GM18520 (cell line): ENCODE results near the gene SRPRB.

Source experiments
- ATAC-seq: cut with Tn5 transposase; IDR thresholded peaks from one replicate; pipeline ENCODE4 v1.9.1; 2021; ENCODE audit not compliant: unreplicated experiment

The SRPRB gene, protein sequence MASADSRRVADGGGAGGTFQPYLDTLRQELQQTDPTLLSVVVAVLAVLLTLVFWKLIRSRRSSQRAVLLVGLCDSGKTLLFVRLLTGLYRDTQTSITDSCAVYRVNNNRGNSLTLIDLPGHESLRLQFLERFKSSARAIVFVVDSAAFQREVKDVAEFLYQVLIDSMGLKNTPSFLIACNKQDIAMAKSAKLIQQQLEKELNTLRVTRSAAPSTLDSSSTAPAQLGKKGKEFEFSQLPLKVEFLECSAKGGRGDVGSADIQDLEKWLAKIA

DNA sequence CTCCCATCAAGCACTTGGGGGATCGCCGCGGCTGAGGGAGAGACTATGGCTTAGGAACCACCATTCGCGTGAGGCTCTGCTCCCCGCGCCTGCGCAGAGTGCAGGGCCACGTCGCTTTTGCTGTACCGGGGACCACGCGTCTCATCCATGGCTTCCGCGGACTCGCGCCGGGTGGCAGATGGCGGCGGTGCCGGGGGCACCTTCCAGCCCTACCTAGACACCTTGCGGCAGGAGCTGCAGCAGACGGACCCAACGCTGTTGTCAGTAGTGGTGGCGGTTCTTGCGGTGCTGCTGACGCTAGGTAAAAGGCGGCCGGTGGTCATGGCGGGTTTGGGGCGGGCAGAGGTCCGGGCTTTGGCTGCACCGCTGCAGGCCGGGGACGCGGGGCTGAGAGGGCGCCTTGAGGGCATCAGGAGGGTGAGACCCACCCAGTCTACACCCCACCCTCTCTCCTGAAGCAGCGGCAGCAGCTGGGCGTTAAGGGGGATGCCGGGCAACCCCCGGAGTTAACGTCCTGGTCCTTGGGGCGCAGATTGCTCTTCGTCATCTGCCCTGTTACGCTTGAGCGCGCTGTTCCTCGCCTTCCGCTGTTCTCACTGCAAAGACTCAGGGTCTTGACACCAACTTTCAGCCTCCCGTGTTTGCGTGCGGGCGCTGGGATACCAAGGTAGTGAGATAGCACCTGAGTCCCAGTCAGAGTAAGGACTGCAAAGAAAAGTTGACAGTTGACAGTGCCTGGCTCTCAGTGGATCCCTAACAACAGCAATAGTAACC, at the start of gene SRPRB:
SRPRB (plus strand) TSS at position 114 of the 774 bp plus-strand sequence; CDS start at position 148, 34 bp downstream.
- ATAC-seq: peak; percentile 97

DNA sequence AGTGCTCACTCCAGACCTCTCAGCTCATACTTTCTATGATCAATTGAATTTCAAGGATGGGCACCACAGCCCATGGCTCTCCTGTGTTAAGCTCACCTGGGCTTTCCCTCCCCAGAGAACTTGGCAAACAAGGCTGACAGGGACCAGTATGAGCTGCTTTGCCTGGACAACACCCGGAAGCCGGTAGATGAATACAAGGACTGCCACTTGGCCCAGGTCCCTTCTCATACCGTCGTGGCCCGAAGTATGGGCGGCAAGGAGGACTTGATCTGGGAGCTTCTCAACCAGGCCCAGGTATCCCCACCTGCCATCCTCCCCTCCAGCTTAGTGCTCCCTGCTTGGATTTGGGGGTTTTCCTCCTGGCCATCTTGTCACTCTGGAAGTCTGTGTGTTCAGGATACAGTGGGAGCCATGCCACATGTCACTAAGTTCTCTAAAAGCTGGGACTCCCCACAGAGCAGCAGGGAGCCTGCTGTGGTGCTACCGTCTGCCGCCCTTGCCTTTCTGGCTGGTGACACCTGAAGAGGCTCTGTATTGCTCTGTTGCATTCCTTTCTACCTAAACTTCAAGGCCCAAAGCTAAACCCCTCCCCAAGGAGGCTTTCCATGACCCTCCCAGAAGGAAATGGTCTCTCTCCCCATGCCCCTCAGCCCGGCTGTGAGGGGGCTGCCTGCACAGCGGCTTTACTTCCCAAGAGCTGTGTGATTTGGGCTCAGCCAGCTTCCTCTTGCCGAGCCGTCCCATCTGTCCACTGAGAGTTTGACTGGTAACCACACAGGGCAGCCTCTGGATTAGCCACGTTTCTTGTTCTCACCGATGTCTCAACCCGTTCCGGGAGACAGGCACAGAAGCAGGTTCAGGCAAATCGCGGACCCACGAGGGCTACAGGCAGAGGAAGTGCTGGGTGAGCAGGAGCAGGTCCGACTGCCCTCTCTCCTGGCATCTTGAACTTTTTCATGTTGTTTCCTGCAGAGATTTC, 48.6 kb upstream of the SRPRB start:
- ATAC-seq: no peak

DNA sequence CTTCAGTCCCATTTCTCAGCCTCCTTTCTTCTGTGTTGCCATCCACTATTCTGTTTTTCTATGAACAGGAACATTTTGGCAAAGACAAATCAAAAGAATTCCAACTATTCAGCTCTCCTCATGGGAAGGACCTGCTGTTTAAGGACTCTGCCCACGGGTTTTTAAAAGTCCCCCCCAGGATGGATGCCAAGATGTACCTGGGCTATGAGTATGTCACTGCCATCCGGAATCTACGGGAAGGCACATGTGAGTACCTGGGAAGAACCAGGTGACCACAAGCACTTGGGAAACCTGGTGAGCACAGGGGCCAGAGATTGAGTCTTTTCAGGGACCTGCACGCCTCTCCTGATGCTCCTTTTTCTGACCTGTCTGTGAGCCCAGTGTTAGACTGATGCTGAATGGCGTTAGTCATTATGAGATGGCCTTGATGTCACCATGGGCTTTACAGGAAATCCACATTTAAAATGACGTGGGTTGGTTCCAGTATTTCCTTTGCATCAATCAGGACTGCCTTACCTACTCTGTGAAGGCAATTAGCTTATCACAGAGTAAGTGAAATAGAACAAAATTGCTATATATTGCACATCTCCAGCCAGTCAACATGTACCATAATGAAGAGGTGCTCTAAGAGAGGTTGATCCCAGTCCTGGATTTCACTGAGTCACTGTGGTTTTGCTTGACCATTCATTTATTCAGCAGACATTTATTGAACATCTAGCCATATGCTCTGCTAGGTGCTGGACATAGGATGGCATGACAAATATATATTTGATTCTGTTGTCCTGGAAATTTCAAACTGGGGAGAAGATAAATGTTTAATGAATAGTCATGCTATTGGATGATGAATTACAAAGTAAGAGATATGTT, 47.7 kb upstream of the SRPRB start:
- ATAC-seq: no peak

DNA sequence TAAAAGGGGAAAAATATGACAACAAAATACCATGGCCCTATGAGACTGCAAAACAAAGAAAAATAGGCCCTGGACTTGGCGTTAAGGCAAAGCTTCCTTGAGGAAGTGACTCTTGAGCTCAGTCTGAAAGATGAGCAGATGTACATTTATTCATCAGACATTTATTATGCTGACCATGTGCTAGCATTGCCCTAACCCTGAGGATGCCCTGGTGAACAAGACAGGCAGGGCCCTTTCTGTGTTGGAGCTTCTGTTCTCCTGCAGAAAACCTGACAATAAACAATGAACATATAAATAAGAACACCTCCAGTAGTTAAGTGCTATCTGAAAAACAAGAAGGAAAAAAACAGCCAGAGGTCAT, 47.1 kb upstream of the SRPRB start:
- ATAC-seq: no peak

DNA sequence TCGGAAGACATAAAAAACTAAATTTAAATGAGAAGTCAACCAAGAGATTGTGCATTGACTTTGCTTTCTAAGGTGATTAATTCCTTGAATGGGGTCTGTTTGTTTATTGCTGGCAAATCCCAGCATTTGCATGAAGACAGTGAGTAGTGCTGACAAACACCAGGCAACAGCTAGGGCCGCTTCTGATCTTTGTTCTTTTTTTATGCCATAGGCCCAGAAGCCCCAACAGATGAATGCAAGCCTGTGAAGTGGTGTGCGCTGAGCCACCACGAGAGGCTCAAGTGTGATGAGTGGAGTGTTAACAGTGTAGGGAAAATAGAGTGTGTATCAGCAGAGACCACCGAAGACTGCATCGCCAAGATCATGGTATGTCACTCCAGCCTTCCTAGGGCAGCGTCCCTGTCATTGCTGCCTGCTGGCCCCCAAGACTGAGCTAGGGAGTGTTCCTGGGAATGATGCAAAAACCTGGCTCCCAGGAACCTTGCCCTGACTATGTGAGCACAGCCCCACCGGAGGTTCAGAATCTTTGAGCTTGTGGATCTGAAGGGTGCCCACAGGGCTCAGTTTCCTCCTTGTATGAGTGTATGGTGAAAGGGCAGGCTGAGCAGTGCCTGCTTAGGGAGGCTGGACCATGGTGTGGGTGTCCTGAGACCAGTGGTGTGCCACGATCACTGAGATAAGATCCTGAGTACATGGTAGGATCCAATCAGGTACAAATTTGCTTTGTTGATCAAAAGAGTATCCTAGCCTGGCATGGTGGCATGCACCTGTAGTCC, 46.5 kb upstream of the SRPRB start:
- no peak for ATAC-seq

DNA sequence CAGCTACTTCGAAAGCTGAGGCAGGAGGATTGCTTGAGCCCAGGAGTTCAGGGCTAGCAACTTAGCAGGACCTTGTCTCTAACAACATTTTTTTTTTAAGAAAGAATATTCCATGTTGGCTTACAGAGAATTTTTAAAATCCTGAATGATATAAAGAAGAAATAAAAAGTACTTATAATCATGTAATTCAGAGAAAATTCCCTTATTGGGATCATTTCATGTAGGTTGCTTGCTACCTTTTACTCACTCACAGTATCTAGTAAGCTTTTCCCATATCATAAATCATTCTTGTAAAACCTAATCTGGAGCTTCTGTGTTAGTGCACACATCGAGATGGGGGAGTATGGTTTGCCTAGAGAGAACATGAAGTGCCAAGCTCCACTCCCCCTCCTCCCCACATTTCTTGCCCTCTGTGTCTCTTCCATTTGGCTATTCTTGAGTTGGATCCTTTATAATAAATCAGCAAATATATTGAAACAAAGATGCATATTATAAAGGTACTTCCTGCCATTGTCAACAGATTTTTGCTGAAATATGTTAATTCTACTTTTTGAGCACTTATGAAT, 45.8 kb upstream of the SRPRB start:
- ATAC-seq: no peak

DNA sequence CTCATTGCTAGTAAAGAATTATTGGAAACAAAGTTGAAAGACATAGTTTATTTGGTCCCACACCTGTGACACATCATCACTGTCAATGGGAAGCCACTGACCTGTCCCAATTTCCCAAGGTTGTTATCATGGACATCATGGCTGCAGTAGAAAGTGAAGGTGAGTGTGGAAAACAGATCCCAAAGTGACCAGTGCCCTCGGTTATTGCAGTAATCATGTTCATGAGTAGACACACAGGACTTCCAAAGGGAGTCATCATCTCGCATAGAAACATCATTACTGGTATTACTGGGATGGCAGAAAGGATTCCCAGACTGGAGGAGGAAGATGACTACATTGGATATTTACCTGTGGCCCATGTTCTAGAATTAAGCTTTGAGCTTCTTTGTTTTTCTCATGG, 44.7 kb upstream of the SRPRB start:
- ATAC-seq: no peak

DNA sequence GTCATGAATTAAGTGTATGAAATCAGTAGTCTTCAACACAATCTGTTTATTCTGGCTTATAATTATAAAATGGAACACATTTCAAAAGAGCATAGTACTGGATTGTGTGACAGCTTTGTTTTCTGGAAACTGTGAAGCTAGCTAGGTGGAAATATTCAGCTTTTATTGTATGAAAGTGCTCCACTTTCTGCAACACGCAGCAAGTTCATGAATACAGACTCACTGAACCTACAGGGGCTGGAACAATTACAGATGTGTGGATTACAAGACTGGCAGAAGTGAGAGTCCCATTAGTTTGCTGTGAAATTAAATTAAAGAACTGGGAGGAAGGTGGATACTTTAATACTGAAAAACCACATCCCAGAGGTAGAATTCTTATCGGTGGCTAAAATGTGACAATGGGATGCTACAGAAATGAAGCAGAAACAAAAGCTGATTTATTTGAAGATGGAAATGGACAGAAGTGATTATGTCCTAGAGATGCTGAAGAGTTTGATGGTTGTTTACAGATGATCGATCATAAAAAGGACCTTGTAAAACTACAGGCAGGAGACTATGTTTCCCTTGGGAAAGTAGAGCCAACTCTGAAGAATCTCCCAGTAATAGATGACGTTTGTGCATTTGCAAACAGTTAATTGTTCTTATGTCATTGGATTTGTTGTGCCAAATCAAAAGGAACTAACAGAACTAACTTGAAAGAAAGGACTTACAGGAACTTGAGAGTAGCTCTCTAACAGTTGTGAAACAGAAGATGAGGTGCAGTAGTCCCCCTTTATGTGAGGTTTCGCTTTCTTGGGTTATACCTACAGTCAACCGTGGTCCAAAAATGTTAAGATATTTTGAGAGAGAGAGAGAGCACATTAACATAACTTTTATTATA, 43.8 kb upstream of the SRPRB start:
- ATAC-seq: no peak

DNA sequence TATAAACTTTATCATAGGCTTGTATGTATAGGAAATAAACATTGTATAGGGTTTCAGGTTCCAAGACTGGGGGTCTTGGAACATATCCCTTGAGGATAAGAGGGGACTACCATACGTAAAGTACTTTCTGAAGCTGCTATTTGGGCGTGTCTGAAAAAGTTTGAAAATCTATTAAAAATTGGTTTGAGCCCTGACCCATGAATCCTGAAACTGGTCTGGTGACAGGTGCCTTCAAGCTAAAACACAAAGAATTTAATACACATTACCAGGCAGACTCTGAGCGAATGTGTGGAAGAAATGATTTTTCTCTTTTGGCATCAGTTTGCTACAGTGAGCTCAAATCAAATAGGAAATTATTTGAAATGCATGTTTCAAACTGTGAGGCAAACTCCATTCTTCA, 43.1 kb upstream of the SRPRB start:
- no peak for ATAC-seq

DNA sequence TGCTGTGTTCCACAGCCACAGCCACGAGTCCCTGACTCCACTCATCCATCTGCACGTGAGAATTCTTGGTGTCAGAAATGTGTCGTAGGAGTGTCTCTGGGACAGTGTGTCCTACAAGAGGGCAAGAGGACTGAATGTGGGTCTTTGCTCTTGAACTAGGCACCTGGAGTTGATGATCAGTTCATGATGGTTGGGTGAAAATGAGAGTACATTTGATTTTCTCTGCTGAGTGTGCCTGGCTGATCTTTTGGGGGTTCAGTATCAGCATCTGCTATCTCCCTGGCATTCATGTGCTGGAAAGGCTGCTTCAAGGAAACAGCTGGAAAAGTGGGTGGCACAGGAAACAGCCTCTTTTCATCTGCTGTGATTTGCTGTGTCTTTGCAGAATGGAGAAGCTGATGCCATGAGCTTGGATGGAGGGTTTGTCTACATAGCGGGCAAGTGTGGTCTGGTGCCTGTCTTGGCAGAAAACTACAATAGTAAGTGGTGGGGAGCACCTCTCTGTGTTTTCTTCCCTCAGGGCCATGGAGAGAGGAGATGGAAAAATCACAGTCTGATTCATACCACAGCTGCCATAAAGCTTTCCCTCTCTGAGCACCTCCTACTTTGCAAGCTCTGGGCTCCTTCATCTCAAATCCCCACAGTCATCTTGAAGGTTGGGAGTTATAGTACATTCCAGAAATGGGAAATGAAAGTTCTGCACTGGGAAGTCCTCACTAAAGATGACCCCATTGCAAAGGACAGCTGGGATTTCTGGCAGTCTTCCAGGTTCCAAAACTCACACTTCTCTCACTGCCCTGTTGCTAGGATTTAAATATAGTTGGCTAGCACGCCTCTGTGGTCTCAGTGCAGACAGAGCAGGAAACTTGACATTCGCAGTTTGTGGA, 41.6 kb upstream of the SRPRB start:
- ATAC-seq: no peak

DNA sequence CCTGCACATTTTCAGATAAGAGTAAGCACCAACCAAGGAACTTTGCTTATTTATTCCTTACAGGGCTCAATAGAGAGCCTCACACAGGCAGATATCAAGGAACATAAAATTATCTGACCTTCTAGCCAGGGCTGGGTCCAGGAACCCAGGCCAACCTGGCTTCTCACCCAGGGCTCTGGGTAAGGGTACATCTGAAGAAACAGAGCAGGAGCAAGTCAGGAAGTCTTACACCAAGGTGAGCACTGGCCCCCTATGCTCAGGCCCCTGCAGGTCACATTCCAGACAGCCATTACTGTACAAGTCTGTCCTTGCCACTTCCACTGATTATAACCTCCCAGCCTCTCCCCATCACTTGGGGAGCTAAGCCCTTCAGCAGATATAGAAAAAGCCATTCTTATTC, 40.4 kb upstream of the SRPRB start:
- ATAC-seq: no peak

DNA sequence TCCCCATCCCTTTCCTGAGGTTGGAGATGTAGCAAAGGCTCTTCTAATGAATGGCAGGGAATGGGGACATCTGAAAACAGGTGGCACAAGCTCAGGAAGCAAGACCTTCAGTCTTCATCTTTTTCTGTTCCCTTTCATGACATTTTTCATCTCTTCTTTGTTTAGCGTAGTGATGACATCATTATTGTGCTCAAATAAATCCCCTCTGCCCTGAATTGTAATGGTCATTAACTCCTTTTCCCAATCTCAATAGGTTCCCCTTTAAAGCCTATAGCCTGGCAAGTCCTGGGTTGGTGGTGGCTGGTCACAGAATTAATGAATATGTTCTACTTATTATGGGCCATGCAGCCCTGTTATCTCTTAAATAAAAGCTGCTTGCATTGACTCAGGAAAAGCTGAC, 38.0 kb upstream of the SRPRB start:
- no peak for ATAC-seq

DNA sequence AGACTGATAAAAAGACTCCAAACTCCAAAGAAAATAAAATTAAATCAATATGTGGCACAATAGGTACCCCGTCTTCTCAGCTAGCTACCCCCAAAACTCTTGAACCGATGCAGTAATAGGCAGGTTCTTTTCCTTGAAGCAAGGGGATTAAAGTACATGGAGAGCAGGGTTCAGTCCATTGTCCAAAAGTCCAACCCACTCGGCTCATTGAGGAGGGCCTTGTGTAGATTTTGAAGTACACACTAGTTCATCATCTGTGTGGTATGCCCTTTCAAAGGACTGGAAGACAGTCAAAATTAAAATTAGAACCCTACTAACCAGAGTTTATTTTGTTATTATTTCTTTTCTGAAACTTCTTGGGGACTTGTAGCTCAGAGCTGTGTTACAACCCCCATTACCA, 36.1 kb upstream of the SRPRB start:
- ATAC-seq: no peak

DNA sequence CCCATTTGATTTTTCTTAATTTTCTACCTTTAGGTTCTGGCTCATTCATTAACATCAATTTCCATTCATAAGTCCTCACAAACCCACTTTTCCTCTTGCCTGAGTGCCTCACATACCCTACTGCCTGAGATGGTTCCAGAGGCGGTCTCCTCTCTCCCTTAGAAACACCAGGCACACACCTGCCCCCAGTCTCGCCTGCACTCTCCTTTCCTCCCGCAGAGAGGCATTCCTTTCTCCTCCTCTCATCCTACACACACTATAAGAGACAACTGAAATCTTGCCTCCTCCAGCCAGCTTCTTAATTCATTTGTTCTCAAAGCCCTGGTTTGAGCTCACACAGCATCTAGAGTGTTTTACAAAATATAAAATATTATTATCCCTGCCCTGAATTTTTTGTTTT, 31.9 kb upstream of the SRPRB start:
- ATAC-seq: no peak

DNA sequence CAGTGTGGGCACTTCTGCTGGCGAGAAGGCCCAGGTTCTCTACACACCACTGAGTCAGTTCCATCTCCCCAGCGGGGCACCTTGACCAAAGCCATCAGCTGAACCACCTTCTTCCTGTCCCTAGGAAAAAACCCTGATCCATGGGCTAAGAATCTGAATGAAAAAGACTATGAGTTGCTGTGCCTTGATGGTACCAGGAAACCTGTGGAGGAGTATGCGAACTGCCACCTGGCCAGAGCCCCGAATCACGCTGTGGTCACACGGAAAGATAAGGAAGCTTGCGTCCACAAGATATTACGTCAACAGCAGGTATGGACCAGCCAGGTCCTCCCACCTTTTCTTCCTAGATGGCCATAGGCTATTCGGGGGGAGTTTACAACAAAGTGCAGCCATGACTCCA, 30.3 kb upstream of the SRPRB start:
- ATAC-seq: no peak

DNA sequence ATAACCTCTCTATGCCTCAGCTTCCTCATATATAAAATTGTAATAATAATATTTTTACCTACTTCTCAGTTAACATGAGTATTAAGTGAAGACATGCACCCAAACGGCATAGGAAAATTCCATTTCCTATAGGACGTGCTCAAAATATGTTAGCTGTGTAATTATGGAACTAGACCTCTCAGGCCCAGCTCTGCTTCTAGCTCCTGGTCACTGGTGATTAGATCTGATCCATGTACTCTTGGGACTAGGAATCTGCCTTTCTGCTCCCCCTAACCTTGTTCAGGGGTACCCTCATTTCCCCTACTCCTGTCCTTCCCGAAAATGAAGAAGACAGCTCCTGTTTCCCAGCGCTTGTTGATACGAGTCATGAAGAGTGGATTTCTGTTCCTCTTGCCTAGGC, 29.8 kb upstream of the SRPRB start:
- ATAC-seq: no peak

DNA sequence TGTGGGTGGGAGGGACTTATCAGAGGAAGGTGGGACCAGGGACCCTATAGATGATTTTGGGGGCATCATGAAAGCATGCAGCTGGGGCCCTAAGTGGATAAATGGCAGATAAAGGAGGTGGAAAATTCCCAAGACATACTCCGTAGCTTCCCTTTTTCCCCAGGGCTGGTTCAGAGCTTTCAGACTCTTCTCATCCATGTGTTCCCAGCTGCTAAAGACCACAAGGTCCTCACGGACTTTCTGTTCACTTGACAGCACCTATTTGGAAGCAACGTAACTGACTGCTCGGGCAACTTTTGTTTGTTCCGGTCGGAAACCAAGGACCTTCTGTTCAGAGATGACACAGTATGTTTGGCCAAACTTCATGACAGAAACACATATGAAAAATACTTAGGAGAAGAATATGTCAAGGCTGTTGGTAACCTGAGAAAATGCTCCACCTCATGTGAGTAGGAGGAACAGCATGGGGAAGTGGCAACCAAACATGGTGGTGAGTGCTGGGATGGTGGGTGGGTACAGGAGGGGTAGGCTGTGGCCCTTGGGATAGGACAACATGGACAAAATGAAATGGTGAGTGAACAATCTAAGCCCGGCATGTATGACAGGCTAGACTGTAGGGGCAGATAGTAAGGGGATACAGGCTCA, 28.7 kb upstream of the SRPRB start:
- no peak for ATAC-seq
